ENCODE data around the gene MARCHF10.

- TF ChIP-seq POLR2A (IDR thresholded peaks at IDR 0.05; ENCODE audit: low read depth, low read length) (no peak), CTCF (conservative IDR thresholded peaks at IDR 0.05; ENCODE audit: low read depth, low read length) (no peak), RFX5 (IDR thresholded peaks at IDR 0.05; ENCODE audit: low read depth, low read length) (no peak), CEBPB (IDR thresholded peaks at IDR 0.05; ENCODE audit: low read depth, low read length) (no peak), MAFK (IDR thresholded peaks at IDR 0.05; ENCODE audit: low read depth, low read length) (no peak), SMC3 (IDR thresholded peaks at IDR 0.05; ENCODE audit: low read depth, low read length) (no peak), FOS (IDR thresholded peaks at IDR 0.05; ENCODE audit: low read depth, low read length) (no peak), RAD21 (IDR thresholded peaks at IDR 0.05; ENCODE audit: low read length) (no peak), MAZ (IDR thresholded peaks at IDR 0.05; ENCODE audit: borderline replicate concordance, low read depth, low read length) (no peak), NFE2L2 (IDR thresholded peaks at IDR 0.05; ENCODE audit: low read depth, low read length) (no peak), MXI1 (IDR thresholded peaks at IDR 0.05; ENCODE audit: borderline replicate concordance, low read depth, low read length) (no peak), ELK1 (IDR thresholded peaks at IDR 0.05; ENCODE audit: borderline replicate concordance, low read depth, low read length) (no peak)
- TF ChIP-seq, protein P1, sequence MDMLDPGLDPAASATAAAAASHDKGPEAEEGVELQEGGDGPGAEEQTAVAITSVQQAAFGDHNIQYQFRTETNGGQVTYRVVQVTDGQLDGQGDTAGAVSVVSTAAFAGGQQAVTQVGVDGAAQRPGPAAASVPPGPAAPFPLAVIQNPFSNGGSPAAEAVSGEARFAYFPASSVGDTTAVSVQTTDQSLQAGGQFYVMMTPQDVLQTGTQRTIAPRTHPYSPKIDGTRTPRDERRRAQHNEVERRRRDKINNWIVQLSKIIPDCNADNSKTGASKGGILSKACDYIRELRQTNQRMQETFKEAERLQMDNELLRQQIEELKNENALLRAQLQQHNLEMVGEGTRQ (IDR thresholded peaks at IDR 0.05; ENCODE audit: low read depth, low read length): no peak
Measured at GRCh38 chr17:62674363-62674739, 133.8 kb downstream of the MARCHF10 start.

Measured in IMR-90 (cell line).